HuH-7.5 (cell line): Measurements from ENCODE around the gene BCL2A1.
"Not testable (repeated sequence)": the region's sequence is repeated elsewhere in the genome, so short reads cannot be mapped to it uniquely, and the experiment has no call there.

ENCODE experiments used
- DNase-seq: peaks from one replicate; pipeline ENCODE4 v3.0.0; 2011; ENCODE audit warnings: low spot score

BCL2A1 gene

DNA sequence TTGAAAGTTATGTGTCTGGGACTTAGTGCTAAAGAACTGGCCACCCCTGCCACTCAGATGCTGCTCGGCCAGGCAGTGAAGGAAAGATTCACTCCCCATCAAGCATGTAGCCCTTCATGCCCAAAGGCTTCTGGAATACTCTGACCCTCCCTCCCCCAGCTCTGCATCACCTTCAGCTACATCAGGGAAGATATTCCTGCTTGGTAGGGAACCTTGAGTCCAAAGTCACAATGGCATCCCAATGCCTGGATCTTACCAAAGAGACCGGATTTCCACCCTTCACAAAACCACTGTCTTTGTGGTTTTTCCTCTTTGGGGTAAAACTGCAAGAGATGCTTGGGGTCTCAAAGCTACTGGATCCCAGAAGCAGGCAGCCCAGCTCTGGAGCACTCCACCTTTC lies 18.2 kb upstream of the BCL2A1 start:
- DNase-seq = no peak

GRCh38 chr15:79988448-79989117 lies 17.6 kb upstream of the BCL2A1 start:
- DNase-seq = no peak

DNA sequence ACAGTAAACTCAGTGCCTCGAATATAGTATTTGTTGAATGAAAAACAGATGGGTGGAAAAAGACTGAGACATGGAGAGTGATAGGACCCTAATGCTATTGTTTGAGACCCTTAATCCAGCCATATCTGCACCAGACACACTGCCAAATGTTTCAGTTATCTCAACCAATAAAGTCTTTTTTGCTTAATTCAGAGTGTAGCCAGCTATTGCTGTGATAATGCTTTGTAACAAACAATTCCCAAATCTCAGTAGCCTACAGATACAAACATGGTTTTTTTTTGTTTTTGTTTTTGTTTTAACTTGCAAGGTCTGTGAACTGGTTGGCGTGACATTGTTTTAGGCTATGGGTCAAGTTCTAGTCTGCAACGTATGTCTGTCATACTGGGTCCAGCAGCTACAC lies 17.0 kb upstream of the BCL2A1 start:
- DNase-seq = no peak

- DNase-seq = no peak
Measured at GRCh38 chr15:79987569-79987955, 16.6 kb upstream of the BCL2A1 start.

GRCh38 chr15:79981831-79982455 lies 10.9 kb upstream of the BCL2A1 start:
- DNase-seq = no peak

GRCh38 chr15:79978655-79979514 lies 7.9 kb upstream of the BCL2A1 start:
- DNase-seq = peak; percentile 39

DNA sequence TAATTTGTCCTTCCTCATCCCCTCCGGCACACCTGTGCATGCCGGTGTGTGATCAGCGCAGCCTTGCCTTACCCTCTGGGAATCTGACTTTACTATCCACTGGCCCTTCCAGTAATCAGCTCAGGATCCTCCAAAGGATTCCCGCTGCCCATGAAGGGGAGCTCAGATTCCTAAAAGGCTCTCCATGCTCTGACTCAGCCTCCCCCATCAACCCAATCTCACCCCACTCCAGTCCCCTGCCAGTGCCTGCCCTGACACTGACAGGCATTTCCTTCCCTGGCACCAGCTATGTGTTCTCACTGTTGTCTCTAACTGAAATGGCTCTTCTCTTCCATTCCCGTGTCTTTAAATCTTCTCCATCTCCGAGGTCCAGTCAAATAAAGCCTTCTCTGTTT lies 7.3 kb upstream of the BCL2A1 start:
- DNase-seq = no peak

DNA sequence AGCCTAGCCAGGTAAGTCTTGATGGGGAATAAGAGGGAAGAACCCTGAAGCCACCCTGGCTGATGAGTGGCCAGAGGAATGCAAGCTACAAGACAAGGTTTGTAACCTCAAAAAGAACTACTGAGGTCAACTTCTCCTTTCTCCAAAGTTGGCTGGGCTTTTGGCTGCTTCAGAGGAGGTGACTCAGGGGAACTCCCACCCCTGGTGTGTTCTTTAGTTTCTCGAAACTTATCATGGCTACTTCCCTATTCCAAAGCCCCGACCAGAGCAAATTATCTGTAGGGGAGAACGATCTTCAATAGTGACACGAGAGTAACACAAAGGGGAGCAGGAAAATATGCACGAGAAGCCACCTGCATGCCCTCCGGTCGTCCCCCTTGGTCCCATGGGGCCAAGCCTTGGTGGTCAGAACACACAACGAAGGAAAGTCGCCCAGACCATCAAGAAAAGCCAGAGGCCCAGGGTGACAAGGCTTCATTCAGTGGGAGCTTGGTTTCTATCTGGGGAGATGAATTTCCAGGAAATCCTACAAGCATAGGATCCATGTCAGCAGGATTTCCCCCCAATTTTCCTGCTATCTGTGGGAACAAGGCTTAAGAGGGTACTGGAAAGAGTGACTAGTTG lies 6.5 kb upstream of the BCL2A1 start:
- DNase-seq = no peak

DNA sequence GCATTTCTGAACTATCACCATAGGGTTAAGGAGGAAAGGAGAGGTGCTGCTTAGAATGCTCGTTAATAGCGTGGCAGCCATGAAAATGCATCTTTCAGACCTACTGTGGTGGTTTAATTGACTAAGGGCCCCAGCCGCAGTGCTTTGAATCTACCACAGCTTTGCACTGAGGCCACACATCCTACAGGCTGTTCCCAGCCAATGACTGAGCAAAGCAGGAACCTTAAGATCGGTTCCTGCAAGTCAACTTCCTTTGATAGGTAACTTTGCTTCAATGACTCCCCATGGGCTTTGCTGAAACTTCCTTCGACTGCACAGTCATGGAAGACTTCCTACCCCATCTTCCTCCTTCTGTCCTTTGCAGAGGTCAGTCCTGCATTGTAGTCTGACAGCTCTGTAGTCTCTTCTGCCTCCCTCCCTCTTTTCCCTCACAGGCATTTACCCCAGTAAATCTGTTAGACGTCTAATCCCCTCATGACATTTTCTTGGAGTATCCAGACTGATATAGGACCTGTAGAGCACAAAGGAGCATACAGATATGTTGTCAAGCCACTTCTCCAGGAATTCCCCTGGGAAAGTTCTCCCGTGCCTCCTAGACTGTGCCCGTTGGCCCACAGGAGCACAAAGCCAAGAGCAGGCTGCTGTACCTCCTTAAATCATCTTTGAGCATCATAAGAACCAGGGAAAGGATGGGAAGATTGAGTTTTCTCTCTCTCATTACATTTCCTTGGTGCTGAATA lies 2.6 kb upstream of the BCL2A1 start:
- no peak for DNase-seq

GRCh38 chr15:79972863-79973262 lies 1.9 kb upstream of the BCL2A1 start:
- no peak for DNase-seq

GRCh38 chr15:79970181-79970580 lies 815 bp downstream of the BCL2A1 start:
- no peak for DNase-seq

DNA sequence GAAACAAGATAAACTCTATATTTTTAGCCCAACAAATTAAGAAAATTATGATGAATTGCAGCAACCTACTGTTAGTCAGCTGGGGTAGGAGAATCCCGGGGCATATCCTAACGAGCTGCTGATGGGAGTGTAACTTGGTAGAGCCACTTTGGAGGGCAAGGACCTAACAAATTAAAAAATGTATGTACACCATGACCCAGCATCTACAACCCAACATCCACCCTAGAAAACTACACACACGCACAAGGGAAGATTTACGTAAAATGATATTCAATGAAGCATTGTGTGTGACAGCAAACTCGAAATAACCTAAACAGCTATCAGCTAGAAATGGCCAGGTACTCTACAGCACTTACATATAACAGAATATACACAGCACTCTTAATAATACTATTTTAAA lies 1.9 kb downstream of the BCL2A1 start:
- DNase-seq = no peak

DNA sequence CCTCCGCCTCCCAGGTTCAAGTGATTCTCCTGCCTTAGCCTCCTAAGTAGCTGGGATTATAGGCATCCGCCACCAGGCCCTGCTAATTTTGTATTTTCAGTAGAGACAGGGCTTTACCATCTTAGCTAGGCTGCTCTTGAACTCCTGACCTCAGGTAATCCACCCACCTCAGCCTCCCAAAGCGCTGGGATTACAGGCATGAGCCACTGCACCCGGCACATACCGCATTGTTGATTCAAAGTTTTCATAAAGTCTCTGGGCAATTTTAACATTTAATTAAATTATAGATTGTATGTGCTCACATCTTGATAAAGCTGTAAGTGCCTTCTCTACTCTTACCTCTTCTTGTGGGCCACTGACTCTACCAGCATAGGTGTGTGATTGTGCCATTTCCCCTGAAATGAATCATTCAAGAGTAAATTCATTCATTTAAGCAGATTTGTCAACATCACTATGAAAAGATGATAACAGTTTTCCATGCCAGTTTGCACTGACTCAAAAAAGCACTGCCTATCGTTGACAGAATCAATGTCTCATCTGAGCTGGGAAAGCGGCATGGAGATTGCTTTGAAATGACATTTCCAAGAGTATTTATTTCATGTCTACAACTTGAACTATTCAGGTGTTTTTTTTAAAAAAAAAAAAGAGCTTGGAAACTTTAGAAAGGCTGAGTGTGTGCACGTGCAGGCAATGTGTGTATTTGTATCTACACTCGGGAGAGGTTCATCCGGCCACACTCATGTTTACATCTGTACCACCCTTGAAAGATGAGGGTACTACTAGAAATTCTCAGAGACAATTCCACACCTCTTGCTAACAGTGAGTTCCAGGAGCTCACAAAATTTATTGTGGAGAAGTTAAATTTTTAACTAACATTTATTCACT lies 3.5 kb downstream of the BCL2A1 start:
- DNase-seq = no peak

DNA sequence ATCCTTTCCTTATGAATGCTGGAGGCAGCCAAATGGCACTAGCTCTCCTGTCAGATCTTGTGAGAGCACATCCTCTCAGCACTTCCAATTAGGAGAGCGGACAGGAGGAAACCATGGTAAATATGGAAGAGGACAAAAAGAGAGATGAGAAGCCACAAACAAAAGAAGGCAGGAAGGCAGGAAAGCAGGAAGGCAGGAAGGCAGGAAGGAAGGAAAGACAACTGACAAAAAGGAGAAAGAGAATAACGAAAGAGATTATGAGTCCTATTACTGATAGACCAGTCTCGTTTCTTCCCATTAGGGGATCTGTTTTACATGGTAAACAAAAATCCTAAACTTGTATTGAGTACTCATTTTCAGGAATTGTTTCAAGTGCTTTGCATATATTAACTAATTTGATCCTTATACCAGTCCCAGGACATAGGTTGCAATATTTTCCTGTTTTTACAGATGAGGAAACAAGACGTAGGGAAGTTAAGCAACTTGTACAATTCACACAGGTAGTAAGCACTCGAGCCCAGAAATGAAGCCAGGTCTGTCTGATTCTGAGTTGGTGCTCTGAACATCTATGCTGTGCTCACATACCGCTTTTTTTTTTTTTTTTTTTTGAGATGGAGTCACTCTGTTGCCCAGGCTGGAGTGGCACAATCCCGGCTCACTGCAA lies 4.2 kb downstream of the BCL2A1 start:
- DNase-seq = no peak

- DNase-seq = no peak
Measured at GRCh38 chr15:79965846-79966630, 5.0 kb downstream of the BCL2A1 start.

DNA sequence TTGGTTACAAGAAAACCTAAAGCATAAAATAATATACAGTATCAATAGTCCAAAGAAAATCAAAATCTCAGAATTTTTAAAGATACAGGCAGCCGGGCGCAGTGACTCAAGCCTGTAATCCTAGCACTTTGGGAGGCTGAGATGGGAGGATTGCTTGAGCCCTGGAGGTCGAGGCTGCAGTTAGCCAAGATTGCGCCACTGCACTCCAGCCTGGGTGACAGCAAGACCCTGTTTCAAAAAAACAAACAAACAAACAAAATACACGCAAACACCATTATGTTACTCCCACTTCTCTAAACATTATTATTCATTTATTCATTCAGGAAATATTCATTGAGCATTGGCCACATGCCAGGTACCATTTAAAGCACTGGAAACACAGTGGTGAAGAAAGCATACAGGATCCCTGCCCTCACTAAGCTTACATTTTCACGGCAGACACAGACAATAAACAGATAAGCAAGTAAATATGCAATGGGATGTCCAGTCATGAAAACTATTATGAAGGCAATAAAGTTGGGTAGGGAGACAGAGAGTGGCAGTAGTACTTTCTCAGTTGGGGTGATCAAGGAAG lies 6.7 kb downstream of the BCL2A1 start:
- DNase-seq = no peak

DNA sequence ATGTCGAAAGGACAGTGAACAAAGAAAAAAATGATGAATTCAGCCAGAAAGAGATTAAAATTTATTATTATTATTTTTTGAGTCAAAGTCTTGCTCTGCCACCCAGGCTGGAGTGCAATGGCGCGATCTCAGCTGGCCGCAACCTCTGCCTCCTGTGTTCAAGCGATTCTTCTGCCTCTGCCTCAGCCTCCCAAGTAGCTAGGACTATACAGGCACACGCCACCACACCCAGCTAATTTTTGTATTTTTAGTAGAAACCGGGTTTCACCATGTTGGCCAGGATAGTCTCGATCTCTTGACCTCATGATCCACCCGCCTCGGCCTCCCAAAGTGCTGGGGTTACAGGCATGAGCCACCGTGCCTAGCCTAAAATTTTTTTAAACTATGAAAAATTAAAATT lies 8.1 kb downstream of the BCL2A1 start:
- not testable (repeated sequence) for DNase-seq

DNA sequence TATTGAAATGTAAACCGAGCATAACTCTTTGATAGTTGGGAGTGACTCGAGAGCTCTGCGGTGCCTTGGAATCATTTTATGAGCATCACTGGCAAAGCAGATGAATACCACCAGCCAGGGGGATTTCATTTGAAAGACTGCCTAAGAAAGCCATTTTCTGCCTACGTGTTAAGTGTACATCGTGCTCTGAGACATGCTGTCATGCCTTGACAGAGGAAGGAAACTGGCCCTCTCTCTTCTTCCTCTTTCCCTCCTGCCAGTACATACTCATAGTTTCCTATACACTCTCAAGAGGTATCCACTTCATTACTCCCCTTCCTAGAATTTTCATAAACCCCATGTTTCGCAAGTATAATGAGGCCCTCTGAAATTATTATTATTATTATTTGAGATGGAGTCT lies 8.8 kb downstream of the BCL2A1 start:
- no peak for DNase-seq

DNA sequence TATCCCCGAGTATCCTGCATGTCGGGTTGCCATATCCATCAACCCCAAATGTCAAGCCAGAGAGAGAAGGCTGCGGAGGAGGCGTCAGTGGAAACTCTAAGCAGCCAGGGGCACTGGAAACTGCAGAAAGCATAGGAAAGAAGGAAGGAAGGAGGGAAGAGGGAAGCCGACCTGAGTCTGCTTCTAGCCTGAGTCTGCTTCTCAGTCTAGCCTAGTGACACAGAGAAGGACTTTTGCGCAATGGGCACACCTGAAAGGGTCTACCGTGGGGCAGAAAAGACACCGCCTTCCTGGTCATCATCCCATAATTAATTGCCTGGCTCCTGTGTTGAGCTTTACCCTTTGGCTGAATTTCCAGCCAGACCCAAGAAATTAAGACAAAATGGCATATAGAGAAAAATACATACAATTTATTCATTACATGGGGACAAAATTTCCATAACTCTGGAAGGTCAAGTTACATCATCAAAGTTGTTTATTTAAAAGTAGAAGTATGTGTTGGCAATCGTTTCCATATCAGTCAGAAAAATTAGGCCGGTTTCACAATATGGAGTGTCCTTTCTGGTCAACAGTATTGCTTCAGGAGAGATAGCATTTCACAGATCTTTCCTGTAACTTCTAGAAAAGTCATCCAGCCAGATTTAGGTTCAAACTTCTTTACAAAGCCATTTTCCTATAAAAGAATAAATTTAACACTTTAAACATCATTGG lies 10.3 kb downstream of the BCL2A1 start:
- no peak for DNase-seq
